Suppressor macrophage treated with lipopolysaccharide for 4 hours (primary cell): Measurements from ENCODE around the gene CARS2.
"Not testable (repeated sequence)": the region's sequence is repeated elsewhere in the genome, so short reads cannot be mapped to it uniquely, and the experiment has no call there.

Experiments used
- DNase-seq: peaks from one replicate; pipeline ENCODE4 v3.0.0-alpha.2; 2020

Gene CARS2

DNA sequence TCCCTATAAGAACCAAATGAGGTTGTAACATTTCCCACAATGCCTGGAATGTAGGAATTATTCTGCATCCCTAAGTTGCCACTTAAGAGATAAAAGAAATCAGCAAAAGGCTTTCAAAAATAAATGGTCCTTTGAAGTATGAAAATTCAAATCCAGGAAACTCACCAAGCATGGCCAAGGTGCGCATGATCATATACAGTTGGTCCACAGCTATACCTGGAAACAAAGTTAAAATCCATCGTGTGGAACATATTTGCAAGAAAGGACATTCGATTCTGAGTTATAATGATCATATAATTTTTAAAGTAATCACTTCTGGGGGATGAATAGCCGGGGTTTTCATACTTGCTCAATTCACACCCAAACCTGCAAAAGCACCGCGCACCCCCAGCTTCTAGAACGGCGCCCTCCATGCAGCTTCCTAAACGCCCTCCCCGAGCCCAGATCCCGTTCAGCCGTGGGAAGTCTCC is 525 bp downstream of the CARS2 start:
- no peak for DNase-seq

DNA sequence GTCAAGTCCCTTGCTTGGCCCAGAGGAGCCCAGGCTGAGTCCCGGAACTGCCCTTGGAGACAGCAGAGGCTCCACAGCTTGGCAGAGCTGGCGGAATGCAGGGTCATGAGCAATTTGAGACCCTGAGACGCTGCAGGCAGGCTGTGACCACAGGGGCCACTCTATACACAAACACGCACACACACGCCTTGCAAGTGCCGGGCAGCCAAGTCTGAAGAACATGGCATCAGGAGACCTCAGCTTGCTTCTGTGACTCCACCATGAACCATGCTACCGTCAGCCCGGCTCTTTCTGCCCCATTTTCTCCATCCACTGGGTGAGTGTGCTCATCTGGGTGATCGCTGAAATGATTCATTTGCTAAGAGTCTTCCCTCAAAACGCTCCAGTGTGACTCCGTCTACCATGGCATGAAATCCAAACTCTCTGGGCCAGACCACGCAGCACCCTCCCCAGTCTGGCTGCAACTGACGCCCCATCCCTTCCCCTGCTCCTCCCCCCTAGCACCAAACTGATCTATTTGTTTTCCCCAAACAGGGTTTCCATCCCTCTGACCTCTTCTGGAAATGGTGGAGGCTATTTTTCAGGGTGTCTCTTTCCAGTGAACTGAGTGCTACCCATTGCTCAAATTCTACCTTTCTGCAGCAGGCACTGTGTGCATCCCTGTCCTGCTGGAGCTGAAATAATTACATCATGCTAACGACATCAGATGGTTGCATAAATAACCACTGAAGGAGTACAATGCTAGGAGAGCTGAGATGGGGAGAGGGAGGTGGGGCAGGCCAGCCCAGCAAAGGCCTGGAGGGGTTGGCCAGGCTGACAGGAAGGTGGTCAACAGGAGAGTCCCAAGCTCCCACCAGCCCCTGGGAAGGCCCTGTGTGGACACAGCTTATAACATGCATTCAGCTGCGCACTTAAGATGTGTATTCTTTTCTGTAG is 3.1 kb downstream of the CARS2 start:
- DNase-seq = no peak

DNA sequence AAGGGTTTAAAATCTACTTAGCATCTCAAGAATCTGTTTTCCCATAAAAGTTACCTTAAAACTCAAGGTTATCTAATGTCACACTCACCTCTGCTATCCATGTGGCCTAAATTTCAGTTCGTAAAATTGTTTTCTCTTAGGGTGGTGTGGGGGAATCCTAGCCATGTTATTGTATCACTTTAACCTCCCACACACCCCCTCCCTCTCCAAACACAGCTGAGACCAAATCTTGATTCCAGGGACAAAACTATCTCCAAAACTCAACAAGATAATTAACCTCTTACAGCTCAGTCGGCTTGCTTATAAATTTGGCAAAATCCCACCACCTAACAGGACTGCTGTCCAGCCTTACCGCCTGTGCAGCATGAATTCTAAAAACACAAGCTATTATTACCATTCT is 3.8 kb downstream of the CARS2 start:
- DNase-seq = no peak

DNA sequence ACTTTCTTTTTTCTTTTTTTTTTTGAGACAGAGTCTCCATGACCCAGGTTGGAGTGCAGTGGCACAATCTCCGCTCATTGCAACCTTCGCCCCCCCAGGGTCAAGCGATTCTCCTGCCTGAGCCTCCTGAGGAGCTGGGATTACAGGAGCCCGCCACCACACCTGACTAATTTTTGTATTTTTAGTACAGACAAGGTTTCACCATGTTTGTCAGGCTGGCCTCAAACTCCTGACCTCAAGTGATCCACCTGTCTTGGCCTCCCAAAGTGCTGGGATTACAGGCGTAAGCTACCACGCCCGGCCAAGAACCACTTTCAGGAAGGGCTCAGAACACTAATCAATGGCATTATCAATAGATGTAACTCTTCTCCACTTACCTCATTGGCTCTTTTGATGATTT is 4.9 kb downstream of the CARS2 start:
- DNase-seq = not testable (repeated sequence)

DNA sequence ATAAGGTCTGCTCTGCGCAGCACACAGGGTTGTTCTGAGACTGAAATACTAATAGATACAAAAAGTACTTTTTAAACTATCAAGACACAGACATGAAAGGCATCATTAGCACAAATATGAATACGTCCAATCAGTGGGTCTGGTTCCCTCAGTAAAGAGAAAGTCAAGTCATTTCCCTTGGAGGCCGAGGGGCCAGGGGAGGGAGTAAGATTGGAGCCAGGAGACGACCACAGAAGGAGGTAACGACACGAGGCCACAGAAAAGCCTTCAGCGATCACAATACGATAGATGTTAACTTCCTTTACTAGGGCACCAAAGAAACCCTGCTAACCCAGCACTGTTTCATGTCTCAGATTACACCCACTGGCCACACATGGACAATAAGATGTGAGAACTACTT is 5.3 kb downstream of the CARS2 start:
- no peak for DNase-seq

DNA sequence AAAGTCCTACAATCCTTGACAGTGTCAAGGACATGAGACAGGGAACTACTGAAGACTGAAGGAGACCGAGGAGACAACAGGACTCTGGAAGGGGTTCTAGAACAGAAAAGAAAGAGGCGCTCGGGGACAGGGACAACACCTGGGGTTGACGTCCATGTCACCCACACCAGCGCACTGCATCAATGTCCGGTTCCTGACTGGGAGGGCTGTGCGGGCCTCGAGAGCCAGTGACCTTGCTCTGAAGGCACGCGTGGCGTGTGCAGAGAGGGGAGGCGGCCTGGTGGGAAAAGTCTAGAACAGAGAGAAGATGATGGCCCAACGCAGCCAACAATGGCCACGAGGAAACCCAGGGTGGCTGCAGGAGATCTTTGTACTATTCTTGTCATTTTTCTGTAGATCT is 5.7 kb downstream of the CARS2 start:
- no peak for DNase-seq

DNA sequence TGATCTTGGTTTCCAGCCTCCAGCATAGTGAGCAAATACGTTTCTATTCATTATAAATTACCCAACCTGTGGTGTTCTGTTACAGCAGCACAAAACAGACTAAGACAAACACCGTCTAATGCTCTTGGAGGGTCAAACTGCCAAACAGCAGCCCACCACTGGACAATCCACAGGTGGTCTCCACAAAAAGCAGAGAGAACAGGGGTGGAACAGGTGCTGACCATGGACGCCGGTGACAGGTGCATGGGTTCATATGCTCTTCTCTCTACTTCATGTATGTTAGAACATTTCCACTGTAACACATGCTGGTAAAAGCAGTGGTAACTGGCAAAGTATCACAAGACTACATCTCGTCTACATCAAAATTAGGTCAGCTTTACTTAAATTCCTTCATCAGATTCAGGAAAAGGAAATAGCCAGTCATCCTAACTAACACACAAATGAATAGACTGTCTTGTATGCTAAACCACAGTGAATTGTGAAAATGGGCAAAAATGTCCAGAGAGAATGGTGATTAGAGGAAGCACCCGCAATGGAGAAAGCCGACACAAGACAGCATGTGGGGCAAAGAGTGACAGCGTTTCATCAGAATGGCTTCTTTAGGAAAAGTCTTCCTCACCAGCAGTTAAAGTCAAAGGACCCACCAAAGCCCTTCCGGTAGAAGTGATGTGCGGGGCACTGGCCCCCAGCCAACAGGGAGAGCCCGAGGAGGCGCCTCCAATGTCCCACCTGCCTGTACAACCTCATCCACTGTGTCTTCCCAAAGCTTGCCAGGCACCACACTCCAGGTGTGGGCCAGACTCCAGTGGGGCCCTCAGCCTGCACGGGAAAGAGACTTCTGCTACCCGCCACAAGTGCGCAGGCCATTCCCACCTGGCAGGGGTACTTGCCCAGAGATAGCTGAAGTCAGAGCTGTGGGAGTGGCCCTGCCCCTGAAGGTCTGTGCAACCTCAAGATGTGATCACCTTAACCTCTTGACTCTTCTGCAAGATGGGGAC is 6.5 kb downstream of the CARS2 start:
- peak; percentile 50 for DNase-seq

DNA sequence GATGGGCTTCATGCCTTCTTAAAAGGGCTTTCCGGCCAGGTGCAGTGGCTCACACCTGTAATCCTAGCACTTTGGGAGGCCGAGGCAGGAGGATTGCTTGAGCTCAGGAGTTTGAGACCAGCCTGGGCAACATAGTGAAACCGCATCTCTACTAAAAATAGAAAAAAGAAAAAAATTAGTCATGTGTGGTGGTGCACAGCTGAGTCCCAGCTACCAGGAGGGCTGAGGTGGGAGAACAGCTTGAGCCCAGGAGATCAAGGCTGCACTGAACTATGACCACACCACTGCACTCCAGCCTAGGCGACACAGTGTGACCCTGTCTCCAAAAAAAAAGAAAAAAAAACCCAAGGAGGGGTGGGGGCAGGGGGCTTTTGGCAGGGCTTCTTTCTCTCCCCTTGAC is 7.2 kb downstream of the CARS2 start:
- DNase-seq = no peak

DNA sequence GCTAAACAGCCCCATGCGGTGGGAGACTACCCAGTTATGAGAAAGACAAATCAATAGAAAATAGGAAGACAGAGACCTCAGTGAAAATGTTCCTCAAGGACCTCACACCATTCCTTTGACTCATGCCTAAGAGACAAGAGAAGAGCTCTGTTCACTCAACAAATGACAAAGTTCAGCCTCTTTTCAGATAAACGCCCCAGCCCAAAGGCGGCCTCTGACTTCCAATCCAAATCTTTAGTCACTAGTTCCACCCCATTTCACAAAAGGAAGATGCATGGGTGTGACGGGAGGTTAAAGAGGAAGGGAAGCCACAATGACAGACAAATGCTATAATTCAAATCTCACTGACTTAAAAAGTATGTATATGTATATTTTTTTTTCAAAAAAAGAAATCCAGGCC is 8.1 kb downstream of the CARS2 start:
- peak; percentile 64 for DNase-seq

DNA sequence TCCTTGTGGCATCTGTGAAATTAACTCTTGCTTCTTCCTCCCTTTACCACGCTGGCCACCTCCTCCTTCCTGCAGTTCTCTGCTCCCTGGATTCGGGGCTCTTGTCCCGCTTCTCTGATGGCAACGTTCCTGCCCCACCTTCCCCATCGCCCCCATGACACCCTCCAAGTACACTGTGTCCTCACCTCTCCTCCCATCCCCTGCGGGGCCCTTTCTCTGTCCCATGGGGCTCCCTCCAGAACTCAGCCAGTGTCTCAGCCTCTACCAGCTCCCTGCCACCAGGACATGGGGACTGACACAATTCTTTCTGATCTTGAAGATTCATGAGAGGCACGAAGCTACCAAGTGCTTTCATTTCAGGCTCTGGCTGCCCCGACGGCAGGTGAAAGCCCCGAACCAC is 9.1 kb downstream of the CARS2 start:
- DNase-seq = no peak

DNA sequence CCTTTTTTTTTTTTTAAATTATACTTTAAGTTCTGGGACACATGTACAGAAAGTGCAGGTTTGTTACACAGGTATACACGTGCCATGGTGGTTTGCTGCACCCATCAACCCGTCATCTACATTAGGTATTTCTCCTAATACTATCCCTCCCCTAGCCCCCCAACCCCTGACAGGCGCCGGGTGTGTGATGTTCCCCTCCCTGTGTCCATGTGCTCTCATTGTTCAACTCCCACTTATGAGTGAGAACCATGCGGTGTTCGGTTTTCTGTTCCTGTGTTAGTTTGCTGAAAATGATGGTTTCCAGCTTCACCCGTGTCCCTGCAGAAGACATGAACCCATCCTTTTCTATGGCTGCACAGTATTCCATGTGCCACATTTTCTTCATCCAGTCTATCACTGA is 10.1 kb downstream of the CARS2 start:
- DNase-seq = not testable (repeated sequence)

DNA sequence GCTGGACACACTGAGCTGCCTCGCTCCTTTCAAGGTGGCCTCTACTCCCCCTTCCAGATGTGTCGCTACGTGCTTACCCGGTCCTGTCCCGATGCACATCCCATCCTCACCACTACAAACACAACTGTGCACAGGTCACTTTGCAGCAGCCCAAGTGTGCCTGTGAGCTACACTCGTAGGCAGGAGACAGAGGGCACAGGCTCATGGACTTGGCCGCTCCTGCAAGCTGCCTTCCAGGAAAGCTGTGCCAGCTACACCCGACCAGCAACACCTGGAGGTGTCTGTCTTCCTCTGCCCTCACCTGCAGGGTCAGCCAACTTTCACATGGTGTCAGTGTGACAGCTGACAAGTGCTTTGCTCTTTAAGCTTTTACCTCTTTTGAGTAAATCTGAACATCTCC is 15.4 kb downstream of the CARS2 start:
- no peak for DNase-seq

DNA sequence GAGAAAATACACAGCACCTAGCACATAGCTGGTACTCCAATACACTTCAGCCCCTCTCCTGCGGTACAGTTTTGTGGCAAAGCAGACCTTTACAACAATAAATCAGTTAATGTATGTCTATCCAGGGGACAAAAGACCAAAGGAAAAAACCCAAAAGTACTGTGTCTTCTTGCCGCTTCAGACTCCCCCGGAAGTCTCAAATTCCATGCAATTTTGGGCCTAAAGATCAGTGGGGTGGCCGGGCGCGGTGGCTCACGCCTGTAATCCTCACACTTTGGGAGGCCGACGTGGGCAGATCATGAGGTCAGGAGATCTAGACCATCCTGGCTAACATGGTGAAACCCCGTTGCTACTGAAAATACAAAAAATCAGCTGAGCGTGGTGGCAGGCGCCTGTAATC is 16.2 kb downstream of the CARS2 start:
- no peak for DNase-seq

DNA sequence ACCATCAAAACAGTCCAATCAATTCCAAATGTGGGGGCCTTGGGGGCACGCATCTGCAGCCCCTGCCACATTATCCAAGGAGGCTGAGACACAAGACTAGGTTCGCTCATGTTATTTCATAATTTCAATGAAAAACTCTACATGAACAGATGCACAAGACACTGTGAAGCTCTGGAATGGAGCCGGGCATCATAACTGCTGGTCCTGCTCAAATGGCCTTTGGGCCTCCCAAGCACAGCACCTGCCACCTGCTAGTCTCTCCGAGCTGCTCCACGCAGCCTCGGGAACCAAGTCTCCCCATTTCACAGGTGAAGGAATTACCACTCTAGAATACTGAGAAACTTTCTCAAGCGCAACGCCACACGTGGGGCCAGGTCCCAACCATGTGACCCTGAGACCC is 16.9 kb downstream of the CARS2 start:
- DNase-seq = no peak

DNA sequence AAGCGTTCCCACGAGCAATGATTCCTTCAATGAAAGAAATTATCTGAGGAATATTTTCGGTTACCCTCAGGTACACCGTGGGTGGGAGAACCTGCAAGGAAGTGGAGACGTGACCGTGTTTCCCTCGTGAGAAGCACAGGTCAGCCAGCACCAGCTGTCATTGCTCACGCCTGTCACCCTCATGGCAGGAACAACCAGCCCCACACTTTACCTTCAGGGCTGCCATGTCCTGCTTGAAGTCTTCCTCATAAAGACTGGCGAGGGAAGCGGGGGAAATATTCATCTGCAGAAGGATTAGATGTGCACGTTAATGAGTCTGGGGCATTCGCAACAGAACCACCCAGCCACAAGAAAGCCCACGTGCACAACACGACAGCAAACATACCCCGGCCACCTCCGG is 18.2 kb downstream of the CARS2 start:
- DNase-seq = no peak

DNA sequence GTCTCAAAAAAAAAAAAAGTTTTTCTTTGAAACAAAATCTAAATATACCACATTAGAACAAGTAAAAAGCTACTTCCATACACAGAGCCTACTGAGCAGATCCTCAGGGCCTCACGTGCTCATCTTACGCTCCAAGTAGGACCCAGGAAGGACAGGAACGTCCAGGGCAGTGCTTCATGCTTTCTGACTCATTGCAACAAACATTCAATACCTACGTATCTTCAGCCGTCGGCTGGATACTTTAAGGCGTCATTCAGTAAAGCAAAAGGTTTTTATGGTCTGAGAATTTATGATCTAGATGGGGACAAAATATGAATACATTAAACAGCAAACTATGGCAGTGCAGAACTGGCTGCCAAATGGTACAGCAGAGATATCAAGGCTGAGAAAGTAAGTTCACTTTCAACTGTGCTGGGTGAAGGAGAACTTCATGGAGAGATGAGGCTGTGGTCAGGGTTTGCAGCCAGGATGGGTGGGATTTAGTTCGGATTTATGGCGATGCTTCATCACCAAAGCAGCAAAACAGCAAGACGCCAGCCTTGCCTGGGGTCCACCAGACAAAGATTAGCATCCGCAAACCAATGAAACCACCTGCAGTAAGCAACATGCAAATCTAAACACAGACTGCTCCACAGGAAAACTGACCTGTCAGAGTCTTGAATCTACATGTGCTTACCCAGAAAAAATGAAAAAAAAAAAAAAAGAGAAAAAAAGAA is 20.5 kb downstream of the CARS2 start:
- no peak for DNase-seq

DNA sequence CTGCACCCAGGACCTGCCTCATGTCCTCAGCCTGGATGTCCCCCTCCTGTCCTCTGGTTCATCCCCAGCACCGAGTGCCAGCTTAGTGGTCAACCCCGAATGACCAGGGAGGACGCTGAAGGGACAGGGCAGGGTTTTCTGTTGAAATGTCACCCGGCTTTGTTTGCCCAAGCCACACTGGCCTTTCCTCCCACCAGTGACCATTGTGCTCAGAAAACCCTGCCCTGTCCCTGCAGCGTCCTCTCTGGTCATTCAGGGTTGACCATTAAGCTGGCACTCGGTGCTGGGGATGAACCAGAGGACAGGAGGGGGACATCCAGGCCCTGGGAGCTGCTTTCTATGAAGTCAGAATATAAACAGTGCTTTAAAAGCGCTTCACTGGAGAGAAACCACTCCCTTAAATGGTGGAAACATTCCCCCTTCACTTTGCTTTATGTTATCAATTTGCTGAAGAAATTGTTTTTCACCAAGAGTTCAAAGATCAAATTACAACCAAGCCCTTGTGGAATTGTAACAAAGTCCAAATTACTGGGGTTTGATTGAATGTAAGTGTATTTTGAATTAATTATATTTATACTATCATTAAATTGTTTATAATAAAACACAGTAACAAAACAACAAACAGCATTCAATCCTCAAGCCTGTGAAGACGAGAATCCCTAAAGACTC is 21.4 kb downstream of the CARS2 start:
- DNase-seq = no peak

DNA sequence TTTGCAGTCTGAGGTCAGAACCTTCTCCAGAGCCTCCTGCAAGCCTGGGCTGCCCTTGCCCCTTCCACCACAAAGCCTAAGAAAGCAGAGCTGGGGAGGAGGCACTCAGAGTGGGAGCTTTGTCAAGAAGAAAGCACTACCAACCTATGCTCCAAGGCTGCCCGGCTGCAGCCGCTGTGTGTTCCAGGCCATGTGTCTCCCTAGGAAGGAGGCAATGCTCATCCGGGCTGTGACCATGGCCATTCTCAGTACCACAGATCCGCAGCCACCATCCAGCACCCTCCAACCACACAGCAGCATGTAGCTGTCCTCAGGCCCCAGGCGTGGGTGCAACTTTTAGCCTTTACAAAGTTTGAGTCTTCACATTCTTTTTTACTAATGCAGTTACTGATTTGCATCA is 22.0 kb downstream of the CARS2 start:
- no peak for DNase-seq

DNA sequence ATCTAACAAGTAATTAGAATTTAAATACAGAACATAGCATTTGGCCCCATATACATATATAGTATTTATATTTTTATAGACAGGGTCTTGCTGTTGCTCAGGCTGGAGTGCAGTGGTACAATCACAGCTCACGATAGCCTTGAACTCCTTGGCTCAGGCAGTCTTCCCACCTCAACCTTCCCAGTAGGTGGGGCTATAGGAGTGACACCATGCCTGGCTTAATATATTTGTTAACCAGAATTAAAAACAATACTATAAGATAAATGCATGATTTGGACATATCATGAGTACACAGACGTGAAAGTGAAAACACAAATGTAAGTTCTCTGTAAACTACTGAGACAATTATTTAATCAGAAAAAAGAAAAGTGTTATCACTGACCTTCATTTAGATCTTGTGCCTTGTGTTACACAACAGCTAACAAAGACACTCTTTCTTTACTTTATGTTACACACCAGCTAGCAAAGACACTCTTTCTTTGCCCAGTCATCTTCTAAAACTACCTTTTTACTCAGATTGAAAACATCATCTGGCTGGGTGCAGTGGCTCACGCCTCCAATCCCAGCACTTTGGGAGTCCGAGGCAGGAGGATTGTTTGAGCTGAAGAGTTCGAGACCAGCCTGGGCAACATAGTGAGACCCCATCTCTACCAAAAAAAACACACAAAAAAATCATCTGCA is 22.6 kb downstream of the CARS2 start:
- no peak for DNase-seq

DNA sequence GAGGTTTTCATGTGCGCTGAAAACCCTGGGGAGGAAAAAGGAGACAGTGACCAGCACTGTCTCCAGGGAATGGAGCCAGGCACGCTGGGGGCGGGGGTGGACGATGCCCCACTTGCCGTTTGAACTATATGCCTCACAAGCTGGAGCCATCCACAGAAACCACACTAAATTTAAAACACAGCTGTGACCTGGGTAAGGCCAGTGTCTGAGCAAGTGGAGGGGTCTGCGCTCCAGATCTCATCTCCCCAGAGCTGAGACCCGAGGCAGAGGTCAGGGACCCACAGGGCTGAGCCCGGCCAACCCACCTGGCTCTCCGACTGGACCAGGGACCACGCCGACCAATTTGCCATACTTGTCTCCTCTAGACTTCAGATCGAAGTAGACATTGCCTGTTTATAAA is 23.2 kb downstream of the CARS2 start:
- no peak for DNase-seq

DNA sequence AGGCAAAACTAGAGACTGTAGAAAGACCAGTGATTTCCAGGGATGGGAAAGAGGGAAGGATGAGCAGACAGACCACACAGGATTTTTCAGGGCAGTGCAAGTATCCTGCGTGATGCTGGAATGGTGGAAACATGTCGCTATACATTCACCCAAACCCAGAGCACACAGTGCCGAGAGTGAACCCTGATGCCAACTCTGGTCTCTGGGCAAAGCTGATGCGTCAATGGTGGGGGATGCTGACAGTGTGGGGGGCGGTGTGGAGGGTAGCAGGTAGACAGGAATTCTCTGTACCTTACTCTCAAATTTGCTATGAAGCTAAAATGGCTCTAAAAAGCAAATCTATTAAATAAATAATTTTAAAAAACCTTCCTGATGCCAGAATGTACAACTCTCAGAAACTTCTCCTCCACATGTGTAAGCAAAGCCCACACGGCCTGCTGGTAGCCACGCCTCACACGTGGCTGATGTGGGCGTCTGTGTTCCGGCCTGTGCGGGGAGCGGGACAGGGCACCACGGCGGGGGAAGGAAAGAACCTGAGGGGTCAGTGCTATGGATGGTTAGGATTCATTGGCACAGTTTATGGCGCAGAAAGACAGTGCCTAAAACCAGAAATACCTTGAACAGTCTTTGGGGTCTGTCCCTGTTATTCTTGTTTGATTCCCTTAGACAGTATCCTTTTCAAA is 23.9 kb downstream of the CARS2 start:
- no peak for DNase-seq
